Keratinocyte (primary cell): ENCODE results near the gene MAN2A2.

ENCODE experiments used
- CTCF ChIP-seq, 3 experiments: IDR thresholded peaks in 1 of 3; conservative IDR thresholded peaks in 1 of 3; optimal IDR thresholded peaks in 1 of 3; 2 replicates in 2 of 3; 3 replicates in 1 of 3; pipeline versions ENCODE3 to v1.5.1; 2011; ENCODE audit warnings: low read length in 3 of 3, mild to moderate bottlenecking in 3 of 3, moderate library complexity in 2 of 3, control low read depth in 1 of 3, inconsistent platforms in 1 of 3; ENCODE audit not compliant: insufficient read depth in 2 of 3; ENCODE audit errors: extremely low read depth in 1 of 3
- EZH2 ChIP-seq: IDR thresholded peaks from one replicate; pipeline ENCODE4 v1.6.1; 2012; ENCODE audit warnings: inconsistent platforms, mild to moderate bottlenecking, low read length, moderate library complexity

GRCh38 chr15:90892498-90893174 is 10.5 kb upstream of the MAN2A2 start:
- no peak for TF ChIP-seq CTCF (optimal IDR thresholded peaks at IDR 0.05 in 1 of 3, IDR thresholded peaks at IDR 0.05 in 1 of 3, conservative IDR thresholded peaks at IDR 0.05 in 1 of 3; ENCODE audit: extremely low read depth in 1 of 3, insufficient read depth in 2 of 3, low read length in 3 of 3)
- no peak for TF ChIP-seq EZH2
